ENCODE results near the gene ACBD5. TPM values are rescaled to one million over a fixed set of nuclear protein-coding genes. Genes with fewer than 3 reads are reported as not detected.

ACBD5 gene
- total RNA-seq, 4 donors from 2014 or later: 10.4 to 27.0 (median 12.6) TPM

- Histone ChIP-seq H3K4me1 (peaks cover 11 to 62% (median 13%) of the 10 kb centered on the region in 3 donors), H3K27me3 (no peaks in the 10 kb centered on the region), H3K27ac (peak overlapping the region in 3 of 4 donors; percentile 97 to 100 (median 99)), H3K36me3 (peaks cover 0 to 14% (median 0%) of the 10 kb centered on the region in 3 donors), H3K9me3 (no peaks in the 10 kb centered on the region), H3K4me3 (peak overlapping the region; percentile 74 to 97 (median 84))
- intact Hi-C loops (cut with DNase I): no loop called here
- TF ChIP-seq POLR2A (IDR thresholded peaks at IDR 0.05) (no peak), CTCF (IDR thresholded peaks at IDR 0.05) (no peak)
- 2 to 3% methylated on average over 6 of the region's 6 CpGs for WGBS, 2 donors
- DNase-seq: no peak
Measured at GRCh38 chr10:27153329-27153728, 87.3 kb downstream of the ACBD5 start.

DNA sequence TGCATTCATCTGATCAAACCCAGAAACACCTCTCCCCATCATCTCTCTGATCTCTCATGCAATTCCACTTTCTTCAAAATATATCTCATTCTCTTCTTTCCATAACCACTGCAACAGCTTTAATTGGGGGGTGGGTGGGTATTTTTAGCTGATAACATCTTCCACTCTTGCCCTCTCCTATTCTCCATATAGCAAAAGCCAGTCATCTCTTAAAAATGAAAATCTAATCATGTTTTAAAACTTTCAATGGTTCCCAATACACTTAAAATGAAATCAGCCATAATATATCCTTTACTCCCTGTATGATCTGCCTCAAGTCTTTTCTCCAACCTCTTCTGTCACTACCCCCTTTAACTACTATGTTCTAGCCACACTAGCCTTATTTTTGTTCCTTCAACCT is 87.9 kb downstream of the ACBD5 start:
- no peak for DNase-seq
- Histone ChIP-seq H3K4me1 (peaks cover 11 to 62% (median 13%) of the 10 kb centered on the region in 3 donors), H3K36me3 (peaks cover 2 to 20% (median 6%) of the 10 kb centered on the region in 3 donors), H3K9me3 (no peaks in the 10 kb centered on the region), H3K4me3 (peak overlapping the region; percentile 74 to 97 (median 84)), H3K27ac (peak overlapping the region in 1 of 4 donors; percentile 100), H3K27me3 (no peaks in the 10 kb centered on the region)
- TF ChIP-seq CTCF (IDR thresholded peaks at IDR 0.05) (no peak), POLR2A (IDR thresholded peaks at IDR 0.05) (no peak)
- intact Hi-C loops (cut with DNase I): no loop called here

DNA sequence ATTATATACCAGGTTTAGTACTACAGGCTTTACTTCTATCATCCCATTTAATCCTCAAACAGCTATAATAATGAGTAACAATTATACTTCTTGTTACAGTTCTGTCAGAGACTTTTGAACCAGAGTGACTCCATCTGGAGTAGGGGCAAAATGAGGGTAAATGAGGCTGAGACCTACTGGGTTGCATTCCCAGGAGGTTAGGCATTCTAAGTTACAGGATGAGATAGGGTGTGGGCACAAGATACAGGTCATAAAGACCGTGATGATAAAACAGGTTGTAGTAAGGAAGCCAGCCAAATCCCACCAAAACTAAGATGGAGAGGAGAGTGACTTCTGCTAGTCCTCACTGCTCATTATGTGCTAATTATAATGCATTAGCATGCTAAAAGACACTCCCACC is 90.3 kb downstream of the ACBD5 start:
- Histone ChIP-seq H3K27ac (no peak overlapping the region), H3K36me3 (peaks cover 9 to 44% (median 12%) of the 10 kb centered on the region in 3 donors), H3K4me1 (peaks cover 9 to 40% (median 11%) of the 10 kb centered on the region in 3 donors), H3K27me3 (no peaks in the 10 kb centered on the region), H3K9me3 (no peaks in the 10 kb centered on the region), H3K4me3 (no peak overlapping the region)
- intact Hi-C loops (cut with DNase I): no loop called here
- TF ChIP-seq CTCF (IDR thresholded peaks at IDR 0.05) (no peak), POLR2A (IDR thresholded peaks at IDR 0.05) (no peak)
- no peak for DNase-seq
- WGBS, 2 donors: 89 to 100% methylated on average over 1 of the region's 1 CpG

DNA sequence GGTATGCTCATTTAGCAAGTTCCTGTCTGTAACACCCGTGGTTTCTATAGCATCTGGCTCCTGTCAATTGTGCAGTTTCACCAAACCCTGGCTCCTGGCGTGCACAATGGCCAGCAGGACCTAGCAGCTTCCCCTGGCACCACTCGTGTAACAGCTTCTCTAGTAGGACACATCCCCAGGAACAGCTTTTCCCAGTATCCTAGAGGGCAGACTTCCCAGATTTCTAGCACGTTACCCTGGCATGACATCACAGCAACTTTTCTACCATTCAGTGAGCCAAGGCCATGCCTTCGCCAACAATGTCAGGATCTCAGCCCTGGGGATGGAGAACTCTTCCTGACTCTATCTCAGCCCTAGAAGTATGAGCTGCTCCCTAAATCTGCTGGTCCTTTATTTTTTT is 92.9 kb downstream of the ACBD5 start:
- no peak for TF ChIP-seq POLR2A (IDR thresholded peaks at IDR 0.05)
- no peak for TF ChIP-seq CTCF (IDR thresholded peaks at IDR 0.05)
- H3K27me3 ChIP-seq: no peaks in the 10 kb centered on the region
- H3K4me1 ChIP-seq: peaks cover 6 to 31% (median 7%) of the 10 kb centered on the region in 3 donors
- no peak for DNase-seq
- no peaks in the 10 kb centered on the region for H3K9me3 ChIP-seq
- no peak overlapping the region for H3K4me3 ChIP-seq
- intact Hi-C loops (cut with DNase I): no loop called here
- WGBS, 2 donors: 64 to 76% methylated on average over 5 of the region's 5 CpGs
- peaks cover 9 to 70% (median 20%) of the 10 kb centered on the region in 3 donors for H3K36me3 ChIP-seq
- H3K27ac ChIP-seq: no peak overlapping the region

DNA sequence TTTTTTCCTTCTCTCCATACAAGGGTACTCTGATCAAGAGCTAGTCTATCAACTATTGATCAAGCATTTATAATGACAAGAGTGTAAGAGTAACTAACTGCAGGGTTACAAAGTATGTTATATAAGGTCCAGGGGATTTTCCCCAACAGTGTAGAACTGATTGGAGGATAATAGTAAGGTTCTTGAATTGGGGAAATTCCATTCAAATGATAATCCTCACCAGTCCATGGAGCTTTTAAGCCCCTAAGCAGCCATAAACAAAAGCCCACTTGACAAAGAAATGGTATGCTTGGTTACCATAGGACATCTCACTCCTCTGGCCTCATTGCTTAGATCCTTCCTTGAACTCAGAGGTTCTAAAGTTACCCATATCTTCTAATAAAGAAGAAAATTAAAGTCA is 94.7 kb downstream of the ACBD5 start:
- no peaks in the 10 kb centered on the region for H3K9me3 ChIP-seq
- no peak overlapping the region for H3K27ac ChIP-seq
- no peaks in the 10 kb centered on the region for H3K27me3 ChIP-seq
- intact Hi-C loops (cut with DNase I): no loop called here
- no peak overlapping the region for H3K4me3 ChIP-seq
- peaks cover 9 to 82% (median 23%) of the 10 kb centered on the region in 3 donors for H3K36me3 ChIP-seq
- H3K4me1 ChIP-seq: peaks cover 0 to 14% (median 0%) of the 10 kb centered on the region in 3 donors
- DNase-seq: no peak
- TF ChIP-seq CTCF (IDR thresholded peaks at IDR 0.05) (no peak), POLR2A (IDR thresholded peaks at IDR 0.05) (no peak)

Small RNAs within 50 kb of the gene (small RNA-seq; reads per million reads assigned to genes)
- gene RNU2-24P (0 to 0.14 (median 0) reads per million in 4 donors), gene RNU7-12P (0 reads per million in 4 donors)

Other genes with a start within 250 kb of the ACBD5 start
- gene ANKRD26, start 140.3 kb downstream of the ACBD5 start, total RNA-seq: 1 to 10 TPM; 2.5 to 6.9 (median 5.0) TPM
- gene YME1L1, start 86.4 kb downstream of the ACBD5 start, total RNA-seq: 10 to 100 TPM; 45.1 to 78.5 (median 67.3) TPM
- 10 to 100 TPM in 1 of 4 donors, 1 to 10 TPM in 3; 3.8 to 13.8 (median 7.5) TPM for gene MASTL, start 85.4 kb downstream of the ACBD5 start, total RNA-seq